Thyroid gland (tissue), 4 donors: Measurements from ENCODE around the gene EML4.

Experiments used
- CTCF ChIP-seq, 6 experiments: fragments of 200-600 bp in 3 of 6; fragments of 450-650 bp in 3 of 6; sonication (generic) in 3 of 6; IDR thresholded peaks; one replicate each; pipeline ENCODE4 v1.5.1; 2016 to 2019; ENCODE audit warnings: antibody characterized with exemption in 6 of 6, mild to moderate bottlenecking in 2 of 6, inconsistent platforms in 1 of 6, moderate library complexity in 1 of 6
- POLR2A ChIP-seq, 2 donors: fragments of 450-650 bp; IDR thresholded peaks; one replicate each; pipeline ENCODE4 v1.6.1; 2017; ENCODE audit warnings: antibody characterized with exemption in 2 of 2, mild to moderate bottlenecking in 2 of 2, moderate library complexity in 1 of 2

- TF ChIP-seq CTCF (IDR thresholded peaks at IDR 0.05), result no peak
- TF ChIP-seq POLR2A (IDR thresholded peaks at IDR 0.05), result no peak
These were observed 131.4 kb downstream of the EML4 start for GRCh38 chr2:42300527-42300926.
